HG02973 (cell line): Measurements from ENCODE around the gene DMD.

Source experiments
- ATAC-seq: cut with Tn5 transposase; IDR thresholded peaks from one replicate; pipeline ENCODE4 v1.9.1; 2021; ENCODE audit warnings: moderate library complexity; ENCODE audit not compliant: unreplicated experiment

DMD gene

GRCh38 chrX:32514986-32515385 lies 696.4 kb downstream of the DMD start:
- ATAC-seq: peak; percentile 98

GRCh38 chrX:32501606-32502005 lies 709.7 kb downstream of the DMD start:
- no peak for ATAC-seq

GRCh38 chrX:32496671-32497070 lies 714.7 kb downstream of the DMD start:
- no peak for ATAC-seq

- no peak for ATAC-seq
Measured at GRCh38 chrX:32495855-32496254, 715.5 kb downstream of the DMD start.

GRCh38 chrX:32489125-32489524 lies 722.2 kb downstream of the DMD start:
- ATAC-seq: no peak

DNA sequence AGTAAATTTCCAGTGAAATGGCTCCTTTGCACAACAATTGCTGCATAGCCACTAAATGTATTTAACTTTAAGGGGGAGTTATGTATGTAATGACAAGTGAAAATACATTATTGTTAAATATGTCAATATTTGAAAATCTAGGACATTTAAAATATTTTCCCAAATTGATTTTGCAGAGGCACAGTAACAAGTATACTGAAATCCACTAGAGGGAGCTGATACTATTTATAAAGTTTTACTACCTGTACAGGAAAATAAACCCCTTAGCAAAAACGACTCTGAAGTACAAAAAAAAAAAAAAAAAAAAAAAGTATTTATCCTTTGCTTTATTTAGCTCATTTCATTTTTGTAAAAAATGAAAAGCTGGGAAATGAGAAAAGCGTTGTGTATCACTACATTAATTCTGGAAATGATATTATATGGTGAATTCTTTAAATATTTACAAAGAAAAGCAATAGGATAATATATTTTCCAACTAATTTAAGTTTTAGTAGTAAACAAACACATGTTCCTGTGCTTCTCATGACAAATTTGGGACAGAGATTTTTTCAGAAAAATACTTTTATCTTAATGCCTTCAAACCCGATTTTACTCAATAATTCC lies 727.7 kb downstream of the DMD start:
- no peak for ATAC-seq

DNA sequence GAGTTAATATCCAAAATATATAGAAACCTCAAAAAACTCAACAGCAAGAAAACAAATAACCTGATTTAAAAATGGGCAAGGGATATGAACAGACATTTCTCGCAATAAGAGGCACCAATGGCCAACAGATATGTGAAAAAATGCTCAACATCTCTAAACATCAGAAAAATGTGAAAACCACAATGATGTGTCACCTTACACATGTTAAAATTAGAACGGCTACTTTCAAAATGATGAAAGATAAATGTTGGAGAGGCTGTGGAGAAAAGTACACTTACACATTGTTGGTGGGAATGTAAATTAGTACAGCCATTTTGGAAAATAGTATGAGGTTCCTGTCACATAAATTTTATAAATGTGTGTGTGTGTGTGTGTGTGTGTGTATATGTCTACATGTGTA lies 731.3 kb downstream of the DMD start:
- no peak for ATAC-seq

DNA sequence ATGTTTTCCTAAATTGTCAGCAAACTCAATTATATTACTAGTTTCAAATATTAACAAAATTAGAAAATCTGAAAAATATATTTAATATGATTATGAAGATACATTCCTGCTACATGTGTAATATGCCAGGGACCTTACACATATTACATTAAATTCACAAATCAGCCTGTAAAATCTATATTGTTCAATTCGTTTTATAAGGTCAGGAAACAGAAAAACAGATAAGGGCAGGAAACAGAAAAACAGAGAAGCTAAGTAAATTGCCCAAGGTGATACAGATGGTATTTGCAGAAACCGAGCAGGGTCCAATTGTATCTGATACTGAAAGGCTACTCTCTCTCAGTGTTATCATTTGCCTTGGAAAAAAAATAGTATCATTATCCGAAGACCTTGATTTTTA lies 739.0 kb downstream of the DMD start:
- no peak for ATAC-seq

DNA sequence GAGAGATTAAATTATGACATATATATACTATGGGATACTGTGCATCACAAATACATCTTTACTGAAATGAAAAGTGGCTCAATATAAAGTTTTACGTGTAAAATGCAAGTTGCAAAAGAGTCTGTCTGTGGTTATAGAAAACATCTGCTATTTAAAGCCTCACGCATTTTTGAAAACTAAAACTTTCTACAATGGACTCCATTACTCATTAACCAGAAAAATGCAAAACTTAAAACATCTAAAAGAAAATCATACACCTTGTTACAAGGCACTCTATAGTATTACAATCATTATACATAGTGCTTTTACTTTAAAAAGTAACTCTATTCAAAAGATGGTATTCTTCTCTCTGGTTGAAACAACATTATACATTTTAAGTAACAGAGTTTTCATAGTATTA lies 755.6 kb downstream of the DMD start:
- no peak for ATAC-seq

- ATAC-seq: no peak
Measured at GRCh38 chrX:32451954-32452695, 759.2 kb downstream of the DMD start.

DNA sequence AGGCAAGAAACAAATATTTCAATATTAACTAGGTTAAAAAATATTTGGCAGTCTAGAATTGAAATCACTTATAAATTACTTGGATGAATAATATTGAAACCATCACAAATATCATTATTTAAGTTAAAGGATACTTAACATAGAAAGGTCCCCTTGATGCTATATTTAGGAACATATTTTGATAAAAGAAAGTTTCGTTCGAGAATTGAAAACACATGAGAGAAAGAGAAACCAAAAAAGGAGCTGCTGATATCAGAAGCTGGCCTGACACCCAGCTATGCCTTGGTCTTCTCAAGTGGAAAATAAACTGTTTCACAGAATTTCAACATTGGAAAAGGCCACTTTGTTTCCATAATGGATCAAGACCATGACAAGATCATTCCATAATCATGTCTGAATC lies 762.4 kb downstream of the DMD start:
- ATAC-seq: peak; percentile 49

- peak; percentile 99 for ATAC-seq
Measured at GRCh38 chrX:32448320-32448719, 763.0 kb downstream of the DMD start.

- no peak for ATAC-seq
Measured at GRCh38 chrX:32447640-32448039, 763.7 kb downstream of the DMD start.

- ATAC-seq: no peak
Measured at GRCh38 chrX:32443841-32444240, 767.5 kb downstream of the DMD start.

GRCh38 chrX:32421266-32421665 lies 790.1 kb downstream of the DMD start:
- ATAC-seq: no peak

DNA sequence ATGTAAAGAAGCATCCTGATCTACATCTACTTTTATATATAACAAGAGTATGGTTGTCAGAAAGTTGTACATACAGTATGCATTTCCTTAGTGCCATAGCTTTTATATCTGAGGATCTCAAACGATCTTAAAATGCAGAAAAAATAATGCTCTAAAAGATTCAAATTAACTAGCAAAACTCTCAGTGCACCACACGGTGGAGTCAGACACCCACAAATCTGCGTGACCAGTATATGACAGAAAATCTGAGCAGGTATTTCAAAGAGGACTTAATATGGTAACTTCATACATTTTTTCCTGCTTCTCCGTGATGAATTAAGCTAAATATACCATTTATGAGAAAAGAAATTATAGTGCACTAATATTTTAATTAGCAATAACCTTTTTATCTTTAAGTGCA lies 803.0 kb downstream of the DMD start:
- peak; percentile 56 for ATAC-seq

GRCh38 chrX:32397562-32398216 lies 813.7 kb downstream of the DMD start:
- peak; percentile 69 for ATAC-seq

GRCh38 chrX:32395878-32396277 lies 815.5 kb downstream of the DMD start:
- ATAC-seq: no peak

DNA sequence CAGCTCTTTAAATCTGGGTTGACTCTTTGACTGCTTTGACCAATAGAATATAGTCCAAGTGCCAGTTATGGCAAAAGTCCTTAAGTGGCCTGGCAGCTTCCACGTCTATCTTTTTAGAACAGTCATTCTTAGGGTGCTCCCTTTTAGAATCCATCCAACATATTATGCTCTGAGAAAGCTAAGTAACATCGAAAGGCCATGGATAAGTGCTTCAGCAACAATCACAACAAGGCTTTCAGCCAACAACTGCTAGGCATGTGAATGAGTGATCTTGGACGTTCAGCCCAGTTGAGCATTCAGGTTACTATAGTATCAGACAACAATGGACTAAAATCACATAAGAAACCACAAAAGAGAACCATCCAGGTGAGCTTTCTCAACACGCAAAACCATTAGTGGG lies 818.7 kb downstream of the DMD start:
- ATAC-seq: no peak

- no peak for ATAC-seq
Measured at GRCh38 chrX:32370456-32371205, 840.7 kb downstream of the DMD start.

GRCh38 chrX:32293962-32294700 lies 917.2 kb downstream of the DMD start:
- no peak for ATAC-seq
